Parathyroid adenoma (tissue), 2 donors: ENCODE data around the gene SUMO4.

ENCODE experiments used
- H2AFZ ChIP-seq: fragments of 300-600 bp; sonication (generic); one replicate; pipeline ENCODE4 v1.7.0; 2017; ENCODE audit warnings: antibody characterized with exemption, mild to moderate bottlenecking
- H3K27ac ChIP-seq: fragments of 300-600 bp; sonication (generic); one replicate; pipeline ENCODE4 v1.7.0; 2017
- H3K27me3 ChIP-seq: fragments of 300-600 bp; sonication (generic); one replicate; pipeline ENCODE4 v1.7.0; 2017; ENCODE audit warnings: low read length; ENCODE audit not compliant: control insufficient read depth, insufficient read depth
- H3K36me3 ChIP-seq: fragments of 300-600 bp; sonication (generic); one replicate; pipeline ENCODE4 v1.7.0; 2017; ENCODE audit warnings: low read length; ENCODE audit not compliant: control insufficient read depth, insufficient read depth
- H3K4me1 ChIP-seq: fragments of 300-600 bp; sonication (generic); one replicate; pipeline ENCODE4 v1.7.0; 2017; ENCODE audit warnings: control low read depth
- H3K4me2 ChIP-seq: fragments of 300-600 bp; sonication (generic); one replicate; pipeline ENCODE4 v1.7.0; 2017; ENCODE audit warnings: low read length
- H3K4me3 ChIP-seq: fragments of 300-600 bp; sonication (generic); one replicate; pipeline ENCODE4 v1.7.0; 2017; ENCODE audit warnings: low read depth, low read length
- H3K79me2 ChIP-seq: fragments of 300-600 bp; sonication (generic); one replicate; pipeline ENCODE4 v1.7.0; 2017; ENCODE audit warnings: control low read depth
- H3K9ac ChIP-seq: fragments of 300-600 bp; sonication (generic); one replicate; pipeline ENCODE4 v1.7.0; 2017; ENCODE audit warnings: mild to moderate bottlenecking
- H3K9me3 ChIP-seq: fragments of 300-600 bp; sonication (generic); one replicate; pipeline ENCODE4 v1.7.0; 2017; ENCODE audit warnings: low read length; ENCODE audit not compliant: control insufficient read depth
- TF ChIP-seq, protein P1 (sequence below): fragments of 300-600 bp; sonication (generic); IDR thresholded peaks from one replicate; pipeline ENCODE4 v1.7.0; 2017; ENCODE audit warnings: antibody characterized with exemption, mild to moderate bottlenecking
- donor health status: primary hyperparathyroidism.

Gene SUMO4

GRCh38 chr6:149392535-149392934 is 7.5 kb upstream of the SUMO4 start:
- Histone ChIP-seq H3K4me3 (no peak overlapping the region), H3K27me3 (no peaks in the 10 kb centered on the region), H3K9ac (no peak overlapping the region), H3K79me2 (peaks cover 3% of the 10 kb centered on the region), H3K27ac (no peak overlapping the region), H2AFZ (no peak overlapping the region), H3K9me3 (no peaks in the 10 kb centered on the region), H3K4me2 (no peak overlapping the region), H3K4me1 (no peaks in the 10 kb centered on the region), H3K36me3 (no peaks in the 10 kb centered on the region)
- TF ChIP-seq, protein P1, sequence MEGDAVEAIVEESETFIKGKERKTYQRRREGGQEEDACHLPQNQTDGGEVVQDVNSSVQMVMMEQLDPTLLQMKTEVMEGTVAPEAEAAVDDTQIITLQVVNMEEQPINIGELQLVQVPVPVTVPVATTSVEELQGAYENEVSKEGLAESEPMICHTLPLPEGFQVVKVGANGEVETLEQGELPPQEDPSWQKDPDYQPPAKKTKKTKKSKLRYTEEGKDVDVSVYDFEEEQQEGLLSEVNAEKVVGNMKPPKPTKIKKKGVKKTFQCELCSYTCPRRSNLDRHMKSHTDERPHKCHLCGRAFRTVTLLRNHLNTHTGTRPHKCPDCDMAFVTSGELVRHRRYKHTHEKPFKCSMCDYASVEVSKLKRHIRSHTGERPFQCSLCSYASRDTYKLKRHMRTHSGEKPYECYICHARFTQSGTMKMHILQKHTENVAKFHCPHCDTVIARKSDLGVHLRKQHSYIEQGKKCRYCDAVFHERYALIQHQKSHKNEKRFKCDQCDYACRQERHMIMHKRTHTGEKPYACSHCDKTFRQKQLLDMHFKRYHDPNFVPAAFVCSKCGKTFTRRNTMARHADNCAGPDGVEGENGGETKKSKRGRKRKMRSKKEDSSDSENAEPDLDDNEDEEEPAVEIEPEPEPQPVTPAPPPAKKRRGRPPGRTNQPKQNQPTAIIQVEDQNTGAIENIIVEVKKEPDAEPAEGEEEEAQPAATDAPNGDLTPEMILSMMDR: no peak

DNA sequence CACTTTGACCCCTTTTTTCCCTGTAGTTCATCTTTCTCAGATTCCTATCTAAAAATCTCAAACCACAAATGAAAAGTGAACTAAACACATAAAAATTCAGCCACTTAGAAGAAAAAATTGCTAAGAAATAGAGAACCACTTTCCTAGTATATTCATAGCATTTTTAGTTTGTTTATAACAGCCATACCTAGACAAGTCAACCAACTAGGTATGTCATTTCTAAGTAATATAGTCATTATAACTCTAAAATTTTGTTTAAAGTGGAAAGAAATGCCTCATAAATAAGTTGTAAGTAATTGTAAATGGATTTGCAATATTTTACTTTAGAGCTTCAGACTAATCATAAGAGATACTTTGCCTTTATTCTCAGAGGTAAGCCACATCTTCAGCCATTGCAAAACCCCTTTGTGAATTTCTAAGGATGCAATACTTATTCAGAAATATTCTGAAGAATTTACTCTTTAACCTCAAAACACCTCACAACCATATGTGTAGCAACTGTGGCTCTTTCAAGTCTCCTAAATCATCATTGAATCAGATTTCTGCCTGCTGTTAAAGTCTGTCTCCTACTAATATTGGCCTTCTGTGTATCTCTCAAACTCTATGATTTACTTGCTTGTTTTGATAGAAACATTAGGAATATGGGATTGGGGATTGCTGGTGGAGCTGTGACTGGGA is 6.9 kb upstream of the SUMO4 start:
- Histone ChIP-seq H3K9me3 (no peaks in the 10 kb centered on the region), H3K9ac (no peak overlapping the region), H3K79me2 (peaks cover 3% of the 10 kb centered on the region), H3K36me3 (no peaks in the 10 kb centered on the region), H2AFZ (no peak overlapping the region), H3K4me2 (no peak overlapping the region), H3K4me1 (no peaks in the 10 kb centered on the region), H3K4me3 (no peak overlapping the region), H3K27me3 (no peaks in the 10 kb centered on the region), H3K27ac (no peak overlapping the region)
- TF ChIP-seq, protein P1: no peak

- no peak overlapping the region for H3K4me2 ChIP-seq
- H3K79me2 ChIP-seq: no peaks in the 10 kb centered on the region
- H3K27me3 ChIP-seq: no peaks in the 10 kb centered on the region
- H3K27ac ChIP-seq: no peak overlapping the region
- no peak overlapping the region for H2AFZ ChIP-seq
- H3K4me1 ChIP-seq: no peaks in the 10 kb centered on the region
- no peaks in the 10 kb centered on the region for H3K36me3 ChIP-seq
- TF ChIP-seq, protein P1: no peak
- H3K9me3 ChIP-seq: no peaks in the 10 kb centered on the region
- H3K9ac ChIP-seq: no peak overlapping the region
- no peak overlapping the region for H3K4me3 ChIP-seq
These were observed 4.9 kb upstream of the SUMO4 start for GRCh38 chr6:149395185-149395584.

DNA sequence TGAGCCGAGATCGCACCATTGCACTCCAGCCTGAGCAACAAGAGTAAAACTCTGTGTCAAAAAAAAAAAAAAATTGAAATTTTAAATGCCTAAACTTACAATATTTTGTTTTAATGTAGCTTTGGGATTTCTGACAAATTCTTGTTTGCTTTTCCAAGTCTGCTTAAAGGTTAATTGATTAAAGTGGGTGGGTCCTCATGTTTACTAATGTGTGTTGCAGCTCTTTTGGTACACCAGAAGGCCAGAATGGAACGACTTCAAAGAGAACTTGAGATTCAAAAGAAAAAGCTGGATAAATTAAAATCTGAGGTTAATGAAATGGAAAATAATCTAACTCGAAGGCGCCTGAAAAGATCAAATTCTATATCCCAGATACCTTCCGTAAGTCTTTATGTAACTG is 2.7 kb upstream of the SUMO4 start:
- Histone ChIP-seq H3K4me2 (no peak overlapping the region), H3K27ac (no peak overlapping the region)

More for the DNA sequence above, 2.7 kb upstream of the SUMO4 start:
- Histone ChIP-seq H3K4me1 (no peaks in the 10 kb centered on the region), H3K79me2 (no peaks in the 10 kb centered on the region), H3K36me3 (no peaks in the 10 kb centered on the region), H2AFZ (no peak overlapping the region), H3K4me3 (no peak overlapping the region), H3K9me3 (no peaks in the 10 kb centered on the region), H3K27me3 (no peaks in the 10 kb centered on the region), H3K9ac (no peak overlapping the region)
- TF ChIP-seq, protein P1: no peak
